Liver (tissue), 3 donors: ENCODE measurements around the gene TPM3.

Experiments used
- CTCF ChIP-seq: fragments of 150-350 bp; IDR thresholded peaks from 2 replicates; pipeline ENCODE4 v1.5.1; 2017; ENCODE audit warnings: improper control_type of control experiment, low read depth, low read length; ENCODE audit not compliant: missing input control
- GABPA ChIP-seq, 2 donors: IDR thresholded peaks in 1 of 2; conservative IDR thresholded peaks in 1 of 2; 2 replicates each; pipeline ENCODE4 v1.6.1; 2016; ENCODE audit warnings: antibody characterized with exemption in 2 of 2, mild to moderate bottlenecking in 1 of 2, moderate library complexity in 1 of 2
- REST ChIP-seq: IDR thresholded peaks from 2 replicates; pipeline ENCODE4 v1.6.1; 2016; ENCODE audit warnings: antibody characterized with exemption, mild to moderate bottlenecking
- YY1 ChIP-seq: IDR thresholded peaks from 2 replicates; pipeline ENCODE4 v1.6.1; 2016; ENCODE audit warnings: antibody characterized with exemption, mild to moderate bottlenecking
- donor health status: healthy.
- donor health status: healthy.

- TF ChIP-seq CTCF = no peak
- no peak for TF ChIP-seq GABPA (IDR thresholded peaks at IDR 0.05 in 1 of 2, conservative IDR thresholded peaks at IDR 0.05 in 1 of 2)
- TF ChIP-seq REST = no peak
- no peak for TF ChIP-seq YY1
Measured at GRCh38 chr1:154148807-154149206, 43.1 kb downstream of the TPM3 start.
